Measurements from ENCODE around the gene CCNY. TPM values are rescaled to one million over a fixed set of nuclear protein-coding genes. Genes with fewer than 3 reads are reported as not detected.
A peak's percentile ranks its signal among the peaks of the same experiment; 100 is the strongest.

Gene CCNY
- total RNA-seq, 2 experiments from 2014 or later = 42.2 to 48.8 TPM

DNA sequence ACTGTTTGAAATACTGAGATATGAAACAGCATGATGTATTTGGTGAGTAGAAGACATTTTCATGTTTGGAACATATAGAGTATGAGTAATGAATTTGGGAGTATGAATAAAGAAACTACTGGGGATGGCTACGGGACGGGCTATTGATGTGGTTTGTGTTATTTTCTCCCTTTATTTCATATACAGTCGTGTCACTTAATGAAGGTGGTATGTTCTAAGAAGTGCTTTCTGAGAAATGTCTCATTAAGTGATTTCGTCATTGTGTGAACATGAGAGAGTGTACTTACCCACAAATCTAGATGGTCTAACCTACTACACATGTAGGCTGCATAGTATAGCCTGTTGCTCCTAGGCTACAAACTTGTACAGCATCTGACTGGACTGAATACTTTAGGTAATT lies 106.3 kb downstream of the CCNY start:
- ATAC-seq = peak; percentile 86
- Mint-ChIP-seq H3K36me3 (ENCODE audit: low read depth) (peaks cover 57% of the 10 kb centered on the region), H3K27me3 (no peaks in the 10 kb centered on the region), H3K4me3 (peak overlapping the region; percentile 7), H3K4me1 (ENCODE audit: low read depth) (peaks cover 47% of the 10 kb centered on the region), H3K9me3 (peaks cover 50% of the 10 kb centered on the region), H3K27ac (peak overlapping the region; percentile 77)
- CTCF ChIA-PET = no interaction called here
- TF ChIP-seq, protein P1, sequence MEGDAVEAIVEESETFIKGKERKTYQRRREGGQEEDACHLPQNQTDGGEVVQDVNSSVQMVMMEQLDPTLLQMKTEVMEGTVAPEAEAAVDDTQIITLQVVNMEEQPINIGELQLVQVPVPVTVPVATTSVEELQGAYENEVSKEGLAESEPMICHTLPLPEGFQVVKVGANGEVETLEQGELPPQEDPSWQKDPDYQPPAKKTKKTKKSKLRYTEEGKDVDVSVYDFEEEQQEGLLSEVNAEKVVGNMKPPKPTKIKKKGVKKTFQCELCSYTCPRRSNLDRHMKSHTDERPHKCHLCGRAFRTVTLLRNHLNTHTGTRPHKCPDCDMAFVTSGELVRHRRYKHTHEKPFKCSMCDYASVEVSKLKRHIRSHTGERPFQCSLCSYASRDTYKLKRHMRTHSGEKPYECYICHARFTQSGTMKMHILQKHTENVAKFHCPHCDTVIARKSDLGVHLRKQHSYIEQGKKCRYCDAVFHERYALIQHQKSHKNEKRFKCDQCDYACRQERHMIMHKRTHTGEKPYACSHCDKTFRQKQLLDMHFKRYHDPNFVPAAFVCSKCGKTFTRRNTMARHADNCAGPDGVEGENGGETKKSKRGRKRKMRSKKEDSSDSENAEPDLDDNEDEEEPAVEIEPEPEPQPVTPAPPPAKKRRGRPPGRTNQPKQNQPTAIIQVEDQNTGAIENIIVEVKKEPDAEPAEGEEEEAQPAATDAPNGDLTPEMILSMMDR (IDR thresholded peaks at IDR 0.05) = no peak
- peak; percentile 58 for DNase-seq
- intact Hi-C loops (cut with micrococcal nuclease) = loop anchor here (2.0 kb wide), 1 partner anchor 102 kb away; no protein-coding TSS in a partner anchor
- POLR2A ChIA-PET = no interaction called here

DNA sequence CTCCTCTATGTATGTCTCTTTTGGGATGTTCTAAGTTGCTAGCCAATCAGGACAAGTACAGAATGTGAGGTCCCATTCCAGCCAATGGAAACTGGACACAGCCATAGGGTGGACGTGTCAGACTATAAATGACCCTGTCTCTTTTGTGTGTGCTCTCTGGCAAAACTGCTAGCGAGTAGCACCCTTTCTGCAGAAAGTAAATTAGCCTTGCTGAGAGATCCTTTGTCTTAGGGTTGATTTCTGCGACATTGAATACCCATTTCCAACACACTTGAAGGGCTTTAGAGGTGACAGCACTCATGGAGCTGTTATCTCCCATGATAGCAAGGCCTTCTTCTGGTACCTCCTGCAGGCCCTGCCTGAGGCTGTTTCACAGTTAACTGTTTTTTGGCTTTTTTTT lies 107.5 kb downstream of the CCNY start:
- Mint-ChIP-seq H3K36me3 (ENCODE audit: low read depth) (peaks cover 51% of the 10 kb centered on the region), H3K4me1 (ENCODE audit: low read depth) (peaks cover 60% of the 10 kb centered on the region)
- no peak for ATAC-seq

DNA sequence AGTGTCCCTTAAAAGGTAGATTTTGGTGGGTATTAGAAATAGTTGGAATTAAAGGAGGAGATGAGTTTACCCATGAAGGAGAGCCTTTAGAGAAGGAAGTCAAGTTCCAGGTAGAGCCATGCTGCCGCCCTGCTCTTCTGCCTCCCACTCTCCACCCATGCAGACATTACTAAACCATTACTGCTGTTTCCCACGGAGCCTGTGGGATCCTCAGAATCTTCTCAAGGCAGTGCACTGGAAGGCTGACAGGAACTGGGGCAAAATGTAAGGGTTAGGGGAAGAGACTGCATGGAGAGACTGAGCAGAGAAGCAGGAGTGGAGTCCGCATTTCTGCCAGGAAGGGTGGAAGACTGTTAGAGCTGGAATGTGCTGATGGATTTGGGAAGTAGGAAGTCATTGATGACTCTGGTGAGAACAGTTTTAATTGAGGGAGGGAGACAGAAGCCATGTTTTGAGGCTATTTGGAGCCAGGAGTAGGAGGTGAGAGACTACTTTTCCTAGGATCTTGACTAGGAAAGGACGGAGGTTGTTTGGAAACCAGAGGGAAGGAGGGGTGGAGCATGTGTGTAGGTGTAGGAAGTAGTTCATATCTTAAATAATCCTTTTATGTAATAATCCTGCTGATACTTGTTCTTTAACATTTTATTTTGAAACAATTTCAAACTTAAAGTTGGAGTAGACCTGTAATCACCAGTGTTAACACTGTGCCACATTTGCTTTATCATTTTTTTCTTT lies 109.0 kb downstream of the CCNY start:
- H3K27ac Mint-ChIP-seq = no peak overlapping the region

More for the DNA sequence above, 107.5 kb downstream of the CCNY start:
- TF ChIP-seq, protein P1 (IDR thresholded peaks at IDR 0.05) = no peak
- no peak for DNase-seq
- intact Hi-C loops (cut with micrococcal nuclease) = loop anchor here (2.0 kb wide), 1 partner anchor 103 kb away; no protein-coding TSS in a partner anchor
- Mint-ChIP-seq H3K27ac (peak overlapping the region; percentile 66), H3K9me3 (peaks cover 45% of the 10 kb centered on the region), H3K4me3 (no peak overlapping the region), H3K27me3 (no peaks in the 10 kb centered on the region)
- CTCF ChIA-PET = no interaction called here
- POLR2A ChIA-PET = no interaction called here

DNA sequence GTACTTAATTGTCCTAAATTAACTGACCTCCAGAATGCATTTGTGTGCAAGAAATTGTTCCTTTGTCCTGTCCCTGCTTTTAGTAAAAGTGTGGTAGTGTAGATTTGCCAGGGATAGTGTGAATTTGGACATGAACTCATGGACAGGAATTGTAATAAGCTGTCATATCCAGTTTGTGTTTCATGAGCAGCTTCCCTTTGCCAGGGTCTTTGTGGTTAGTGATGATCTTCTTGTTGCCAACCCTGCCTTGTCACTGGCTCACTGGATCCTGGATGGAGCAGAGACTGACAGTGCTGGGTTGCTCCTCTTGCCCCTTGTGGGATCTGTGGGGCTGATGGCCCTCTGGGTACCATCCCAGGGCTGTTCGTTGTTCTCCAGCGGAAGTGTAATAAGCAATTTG lies 110.1 kb downstream of the CCNY start:
- no peak for DNase-seq
- peaks cover 75% of the 10 kb centered on the region for H3K4me1 Mint-ChIP-seq (ENCODE audit: low read depth)
- peaks cover 34% of the 10 kb centered on the region for H3K36me3 Mint-ChIP-seq (ENCODE audit: low read depth)
- intact Hi-C loops (cut with micrococcal nuclease) = no loop called here
- no peaks in the 10 kb centered on the region for H3K27me3 Mint-ChIP-seq
- TF ChIP-seq, protein P1 (IDR thresholded peaks at IDR 0.05) = no peak
- no peak overlapping the region for H3K4me3 Mint-ChIP-seq
- ChIA-PET POLR2A (no interaction called here), CTCF (no interaction called here)
- no peak for ATAC-seq
- H3K9me3 Mint-ChIP-seq = peaks cover 29% of the 10 kb centered on the region
- H3K27ac Mint-ChIP-seq = no peak overlapping the region

More for the DNA sequence above, 109.0 kb downstream of the CCNY start:
- Mint-ChIP-seq H3K4me1 (ENCODE audit: low read depth) (peaks cover 75% of the 10 kb centered on the region), H3K4me3 (no peak overlapping the region), H3K9me3 (peaks cover 35% of the 10 kb centered on the region), H3K36me3 (ENCODE audit: low read depth) (peaks cover 41% of the 10 kb centered on the region), H3K27me3 (no peaks in the 10 kb centered on the region)
- POLR2A ChIA-PET = no interaction called here
- ATAC-seq (no peak), DNase-seq (no peak)
- TF ChIP-seq, protein P1 (IDR thresholded peaks at IDR 0.05) = no peak
- CTCF ChIA-PET = no interaction called here
- intact Hi-C loops (cut with micrococcal nuclease) = no loop called here

DNA sequence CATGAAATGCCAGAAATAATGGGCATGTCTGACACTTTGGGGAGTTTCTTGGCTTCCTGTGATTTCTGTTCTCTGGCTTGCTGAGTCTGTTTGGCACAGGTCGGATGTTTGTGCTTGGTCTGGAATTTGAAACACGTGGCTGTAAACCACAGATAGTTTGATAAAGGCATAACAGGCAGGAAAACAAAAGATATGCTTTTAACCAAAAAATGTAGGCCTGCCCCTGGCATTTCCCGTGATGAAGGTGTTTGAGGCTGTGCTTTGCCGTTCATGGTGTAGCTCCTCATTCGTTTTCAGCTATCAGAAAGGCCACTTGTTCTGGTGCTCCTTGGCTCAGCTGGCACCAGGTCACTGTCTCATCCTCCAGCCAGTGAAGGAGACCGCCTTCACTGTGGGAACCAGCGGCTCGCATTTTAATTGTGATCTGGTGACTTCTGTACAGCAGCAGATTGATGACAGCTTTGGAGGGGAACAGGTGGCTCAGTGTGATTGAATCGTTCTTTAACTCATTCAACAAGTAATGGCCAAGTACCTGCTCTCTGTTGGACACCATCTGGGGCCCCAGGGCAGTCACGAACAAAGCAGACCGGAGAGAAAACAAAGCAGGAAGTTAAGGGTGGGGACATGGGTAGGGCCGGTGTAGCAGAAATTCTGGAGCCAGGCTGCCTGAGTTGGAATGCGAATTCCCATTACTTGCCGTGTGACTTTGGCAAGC lies 111.5 kb downstream of the CCNY start:
- peaks cover 74% of the 10 kb centered on the region for H3K4me1 Mint-ChIP-seq (ENCODE audit: low read depth)
- H3K9me3 Mint-ChIP-seq = peaks cover 21% of the 10 kb centered on the region
- H3K36me3 Mint-ChIP-seq (ENCODE audit: low read depth) = peaks cover 25% of the 10 kb centered on the region
- no peaks in the 10 kb centered on the region for H3K27me3 Mint-ChIP-seq
- peak overlapping the region; percentile 87 for H3K27ac Mint-ChIP-seq
- TF ChIP-seq, protein P1 (IDR thresholded peaks at IDR 0.05) = no peak
- ATAC-seq (peak; percentile 37), DNase-seq (peak; percentile 42)
- H3K4me3 Mint-ChIP-seq = peak overlapping the region; percentile 28
- ChIA-PET POLR2A (interaction anchor here (0.9 kb wide), 1 partner anchor 107 kb away, joined by 3 read pairs; no protein-coding TSS in a partner anchor), CTCF (no interaction called here)
- intact Hi-C loops (cut with micrococcal nuclease) = no loop called here

Measured in activated CD8-positive, alpha-beta T cell treated with anti-CD3 and anti-CD28 coated beads for 36 hours (primary cell).